BE2C (cell line): ENCODE data around the gene MIER2.

Source experiments
- DNase-seq: peaks from one replicate; pipeline ENCODE4 v3.0.0-alpha.2; 2020
- H3K27me3 ChIP-seq: fragments of 250-450 bp; sonication (Bioruptor Pico); 2 replicates; pipeline ENCODE4 v1.5.1; 2020; ENCODE audit warnings: mild to moderate bottlenecking
- H3K36me3 ChIP-seq: fragments of 250-450 bp; sonication (Bioruptor Pico); 2 replicates; pipeline ENCODE4 v1.5.1; 2020; ENCODE audit warnings: mild to moderate bottlenecking
- H3K4me1 ChIP-seq: fragments of 250-450 bp; sonication (Bioruptor Pico); 2 replicates; pipeline ENCODE4 v1.5.1; 2020
- H3K4me3 ChIP-seq: 2 replicates; pipeline ENCODE4 v1.5.1; 2011; ENCODE audit warnings: low read depth, low read length
- H3K9me3 ChIP-seq: fragments of 250-450 bp; sonication (Bioruptor Pico); 2 replicates; pipeline ENCODE4 v1.5.1; 2020
- TF ChIP-seq, protein P1 (sequence below): IDR thresholded peaks from 2 replicates; pipeline ENCODE4 v1.5.1; 2012; ENCODE audit warnings: mild to moderate bottlenecking, low read depth, low read length

MIER2 gene

GRCh38 chr19:329876-330275 is 14.7 kb downstream of the MIER2 start:
- H3K9me3 ChIP-seq: peaks cover 6% of the 10 kb centered on the region
- H3K4me1 ChIP-seq: no peaks in the 10 kb centered on the region
- no peak for DNase-seq
- peaks cover 72% of the 10 kb centered on the region for H3K36me3 ChIP-seq
- no peaks in the 10 kb centered on the region for H3K27me3 ChIP-seq
- TF ChIP-seq, protein P1, sequence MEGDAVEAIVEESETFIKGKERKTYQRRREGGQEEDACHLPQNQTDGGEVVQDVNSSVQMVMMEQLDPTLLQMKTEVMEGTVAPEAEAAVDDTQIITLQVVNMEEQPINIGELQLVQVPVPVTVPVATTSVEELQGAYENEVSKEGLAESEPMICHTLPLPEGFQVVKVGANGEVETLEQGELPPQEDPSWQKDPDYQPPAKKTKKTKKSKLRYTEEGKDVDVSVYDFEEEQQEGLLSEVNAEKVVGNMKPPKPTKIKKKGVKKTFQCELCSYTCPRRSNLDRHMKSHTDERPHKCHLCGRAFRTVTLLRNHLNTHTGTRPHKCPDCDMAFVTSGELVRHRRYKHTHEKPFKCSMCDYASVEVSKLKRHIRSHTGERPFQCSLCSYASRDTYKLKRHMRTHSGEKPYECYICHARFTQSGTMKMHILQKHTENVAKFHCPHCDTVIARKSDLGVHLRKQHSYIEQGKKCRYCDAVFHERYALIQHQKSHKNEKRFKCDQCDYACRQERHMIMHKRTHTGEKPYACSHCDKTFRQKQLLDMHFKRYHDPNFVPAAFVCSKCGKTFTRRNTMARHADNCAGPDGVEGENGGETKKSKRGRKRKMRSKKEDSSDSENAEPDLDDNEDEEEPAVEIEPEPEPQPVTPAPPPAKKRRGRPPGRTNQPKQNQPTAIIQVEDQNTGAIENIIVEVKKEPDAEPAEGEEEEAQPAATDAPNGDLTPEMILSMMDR: no peak
- no peak overlapping the region for H3K4me3 ChIP-seq

GRCh38 chr19:328025-328505 is 16.5 kb downstream of the MIER2 start:
- H3K27me3 ChIP-seq: no peaks in the 10 kb centered on the region
- DNase-seq: no peak
- no peak overlapping the region for H3K4me3 ChIP-seq
- no peaks in the 10 kb centered on the region for H3K4me1 ChIP-seq
- H3K9me3 ChIP-seq: peaks cover 6% of the 10 kb centered on the region
- TF ChIP-seq, protein P1: no peak
- peaks cover 64% of the 10 kb centered on the region for H3K36me3 ChIP-seq

DNA sequence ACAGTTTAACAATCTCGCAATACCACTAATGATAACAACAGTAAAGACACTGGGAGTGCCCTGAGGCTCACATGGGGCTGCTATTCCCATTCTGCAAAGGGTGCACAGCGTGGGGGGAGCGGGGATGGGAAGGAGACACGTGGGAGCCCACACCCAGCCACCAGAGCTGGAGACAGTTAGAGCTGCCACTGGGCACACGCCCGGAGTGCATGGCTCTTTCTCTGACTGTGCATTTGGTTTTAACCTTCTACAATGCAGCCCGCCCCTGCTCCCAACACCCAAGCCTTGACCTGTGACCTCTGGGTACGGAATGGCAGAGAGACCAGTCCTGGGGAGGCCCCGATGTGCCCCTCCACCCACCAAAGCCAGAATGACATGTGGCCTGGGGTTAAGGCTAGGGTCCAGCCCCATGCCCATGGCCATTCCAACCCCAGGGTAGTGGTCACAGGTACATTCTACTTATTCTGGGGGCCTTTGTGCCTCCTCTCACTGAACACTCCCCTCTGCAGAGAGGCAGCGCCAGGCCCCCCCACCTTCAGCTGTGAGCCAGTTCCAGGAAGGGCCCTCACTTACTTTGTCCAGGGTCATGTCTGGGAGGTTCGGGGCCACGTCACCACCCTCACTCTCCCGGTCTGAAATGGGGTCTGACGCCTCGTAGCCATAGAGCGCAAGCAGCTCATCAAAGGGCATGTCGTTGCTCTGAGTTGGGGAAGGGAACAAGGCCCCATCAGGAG is 17.1 kb downstream of the MIER2 start:
- H3K36me3 ChIP-seq: peaks cover 66% of the 10 kb centered on the region
- no peak for DNase-seq
- H3K27me3 ChIP-seq: no peaks in the 10 kb centered on the region
- peaks cover 6% of the 10 kb centered on the region for H3K9me3 ChIP-seq
- TF ChIP-seq, protein P1: no peak
- H3K4me1 ChIP-seq: no peaks in the 10 kb centered on the region
- H3K4me3 ChIP-seq: no peak overlapping the region

GRCh38 chr19:326871-327270 is 17.7 kb downstream of the MIER2 start:
- H3K36me3 ChIP-seq: peaks cover 68% of the 10 kb centered on the region
- H3K4me3 ChIP-seq: no peak overlapping the region
- DNase-seq: no peak
- TF ChIP-seq, protein P1: no peak
- H3K27me3 ChIP-seq: no peaks in the 10 kb centered on the region
- H3K4me1 ChIP-seq: no peaks in the 10 kb centered on the region
- H3K9me3 ChIP-seq: peaks cover 6% of the 10 kb centered on the region

GRCh38 chr19:325937-326565 is 18.5 kb downstream of the MIER2 start:
- Histone ChIP-seq H3K9me3 (peaks cover 6% of the 10 kb centered on the region), H3K36me3 (peaks cover 65% of the 10 kb centered on the region), H3K27me3 (no peaks in the 10 kb centered on the region), H3K4me3 (no peak overlapping the region), H3K4me1 (no peaks in the 10 kb centered on the region)
- TF ChIP-seq, protein P1: no peak
- no peak for DNase-seq
